ENCODE data around the gene SEC22A.

Gene SEC22A

DNA sequence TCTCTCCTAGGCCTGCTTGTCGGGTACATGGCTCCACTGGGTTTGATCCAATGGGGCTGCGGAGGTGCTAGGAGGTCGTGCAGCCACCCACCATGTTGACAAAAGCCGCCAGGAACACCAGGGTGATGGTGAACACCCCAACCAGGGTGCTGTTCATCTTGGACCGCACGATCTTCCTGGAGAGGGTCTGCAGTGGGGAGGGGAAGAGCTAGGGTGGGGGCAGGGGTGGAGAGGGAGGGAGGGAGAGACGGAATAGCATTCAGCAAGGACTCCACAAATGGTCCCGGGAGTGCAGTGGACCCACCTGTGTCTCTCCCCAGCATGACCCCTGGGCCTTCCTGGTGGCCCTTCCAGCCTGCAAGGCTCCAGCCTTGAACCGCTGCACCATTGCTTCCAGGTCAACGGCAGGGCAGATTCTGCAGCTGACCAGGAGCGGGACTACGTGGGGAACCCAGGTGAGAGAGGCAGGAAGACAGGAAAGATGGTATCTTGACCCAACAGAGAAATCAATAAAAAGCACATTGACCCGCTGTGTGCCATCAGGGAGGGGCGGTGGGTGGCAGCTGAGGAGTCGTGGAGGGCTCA lies 102.3 kb downstream of the SEC22A start:
- DNase-seq (ENCODE audit: low spot score): no peak
- Mint-ChIP-seq H3K27ac (no peak overlapping the region), H3K9me3 (no peaks in the 10 kb centered on the region), H3K27me3 (ENCODE audit: low read depth) (peaks cover 3% of the 10 kb centered on the region), H3K4me1 (ENCODE audit: low read depth) (no peaks in the 10 kb centered on the region), H3K4me3 (no peak overlapping the region), H3K36me3 (ENCODE audit: low read depth) (no peaks in the 10 kb centered on the region)

DNA sequence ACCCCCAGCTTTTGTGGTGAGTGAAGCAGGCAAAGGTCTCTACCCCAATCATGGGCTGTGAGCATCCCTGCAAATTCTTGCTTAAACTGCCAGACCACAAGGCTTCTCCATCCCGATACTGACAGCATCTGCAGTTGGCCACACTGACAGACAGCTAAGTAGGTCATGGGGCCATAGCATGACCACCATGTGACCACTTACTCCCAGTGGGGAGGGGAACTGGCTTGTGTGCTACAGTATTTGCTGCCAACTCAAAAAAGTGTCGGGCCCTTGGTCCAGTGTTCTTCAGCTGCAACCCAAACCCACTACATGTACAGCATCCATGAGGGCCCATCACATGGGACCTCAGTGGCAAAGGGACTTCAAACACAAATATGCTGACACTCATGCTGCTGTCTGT lies 103.4 kb downstream of the SEC22A start:
- H3K36me3 Mint-ChIP-seq (ENCODE audit: low read depth): no peaks in the 10 kb centered on the region
- no peak overlapping the region for H3K4me3 Mint-ChIP-seq
- no peak for DNase-seq (ENCODE audit: low spot score)
- no peaks in the 10 kb centered on the region for H3K4me1 Mint-ChIP-seq (ENCODE audit: low read depth)
- H3K9me3 Mint-ChIP-seq: no peaks in the 10 kb centered on the region
- H3K27ac Mint-ChIP-seq: no peak overlapping the region
- peaks cover 3% of the 10 kb centered on the region for H3K27me3 Mint-ChIP-seq (ENCODE audit: low read depth)

GRCh38 chr3:123307064-123307463 lies 105.3 kb downstream of the SEC22A start:
- DNase-seq (ENCODE audit: low spot score): no peak
- Mint-ChIP-seq H3K9me3 (no peaks in the 10 kb centered on the region), H3K27ac (no peak overlapping the region), H3K4me1 (ENCODE audit: low read depth) (no peaks in the 10 kb centered on the region), H3K4me3 (no peak overlapping the region), H3K27me3 (ENCODE audit: low read depth) (peaks cover 3% of the 10 kb centered on the region), H3K36me3 (ENCODE audit: low read depth) (no peaks in the 10 kb centered on the region)

DNA sequence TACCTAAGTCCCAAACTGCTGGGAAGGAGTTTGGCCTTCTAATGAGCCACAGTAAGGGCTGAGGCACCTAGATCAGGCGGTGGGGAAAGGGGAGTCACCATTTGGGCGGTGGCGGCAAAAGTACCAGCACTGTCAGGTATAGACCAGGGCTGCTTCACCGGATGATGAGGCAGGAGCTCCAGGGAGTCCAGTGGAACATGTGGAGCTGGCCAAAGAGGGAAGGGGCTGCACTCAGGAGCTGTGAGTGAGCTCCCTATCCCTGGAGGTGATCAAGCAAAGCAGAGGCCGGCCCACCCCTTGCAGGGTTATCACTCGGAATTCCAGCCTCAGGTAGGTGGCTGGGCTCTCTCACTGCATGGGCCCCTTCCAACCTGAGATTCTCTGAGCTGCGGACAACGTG lies 108.4 kb downstream of the SEC22A start:
- Mint-ChIP-seq H3K27ac (no peak overlapping the region), H3K27me3 (ENCODE audit: low read depth) (peaks cover 10% of the 10 kb centered on the region), H3K4me1 (ENCODE audit: low read depth) (no peaks in the 10 kb centered on the region), H3K9me3 (no peaks in the 10 kb centered on the region), H3K4me3 (no peak overlapping the region), H3K36me3 (ENCODE audit: low read depth) (no peaks in the 10 kb centered on the region)
- no peak for DNase-seq (ENCODE audit: low spot score)

DNA sequence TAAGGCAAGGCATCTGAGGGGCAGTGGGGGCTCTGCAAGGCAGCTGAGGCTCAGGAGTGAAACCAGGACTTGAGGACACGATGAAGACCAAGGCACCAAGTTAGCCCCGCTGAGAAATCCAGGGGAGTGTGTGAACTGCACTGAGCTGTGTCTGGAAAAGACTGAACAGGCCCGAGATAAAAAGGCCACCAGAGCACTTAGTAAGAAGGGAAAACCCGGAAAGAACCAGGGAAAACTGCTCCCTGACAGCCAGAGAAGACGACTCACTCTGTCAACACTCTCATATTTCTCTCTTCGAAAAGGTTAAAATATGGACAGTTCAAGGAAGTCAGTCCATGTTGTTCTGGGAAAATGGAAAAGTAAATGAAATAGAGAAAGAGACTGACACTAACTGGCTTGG lies 109.0 kb downstream of the SEC22A start:
- H3K4me3 Mint-ChIP-seq: no peak overlapping the region
- no peaks in the 10 kb centered on the region for H3K9me3 Mint-ChIP-seq
- H3K27me3 Mint-ChIP-seq (ENCODE audit: low read depth): peaks cover 10% of the 10 kb centered on the region
- H3K36me3 Mint-ChIP-seq (ENCODE audit: low read depth): no peaks in the 10 kb centered on the region
- H3K27ac Mint-ChIP-seq: no peak overlapping the region
- H3K4me1 Mint-ChIP-seq (ENCODE audit: low read depth): no peaks in the 10 kb centered on the region
- no peak for DNase-seq (ENCODE audit: low spot score)

DNA sequence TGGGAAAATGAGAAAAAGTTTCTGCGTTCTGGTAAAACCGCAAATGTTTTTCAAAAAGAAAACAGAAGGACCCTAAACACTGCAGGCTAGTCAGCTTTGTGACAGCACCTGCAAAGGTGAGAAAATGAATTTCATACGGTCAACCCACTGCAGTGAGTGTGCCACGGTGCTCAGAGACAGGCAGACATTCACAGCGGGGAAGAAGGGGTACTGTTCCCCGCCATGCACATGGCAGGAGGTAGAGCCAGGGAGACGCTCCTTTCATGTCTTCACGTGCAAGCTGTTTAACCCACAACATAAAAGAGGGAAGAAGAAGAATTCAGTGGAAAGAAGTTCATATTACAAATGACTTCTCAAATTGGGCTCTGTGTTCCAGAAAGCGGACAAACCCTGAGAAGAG lies 109.5 kb downstream of the SEC22A start:
- Mint-ChIP-seq H3K27ac (no peak overlapping the region), H3K36me3 (ENCODE audit: low read depth) (no peaks in the 10 kb centered on the region), H3K27me3 (ENCODE audit: low read depth) (peaks cover 10% of the 10 kb centered on the region), H3K4me3 (no peak overlapping the region), H3K9me3 (no peaks in the 10 kb centered on the region), H3K4me1 (ENCODE audit: low read depth) (no peaks in the 10 kb centered on the region)
- DNase-seq (ENCODE audit: low spot score): no peak

GRCh38 chr3:123312331-123313265 lies 110.9 kb downstream of the SEC22A start:
- Mint-ChIP-seq H3K27ac (no peak overlapping the region), H3K9me3 (no peaks in the 10 kb centered on the region), H3K4me1 (ENCODE audit: low read depth) (no peaks in the 10 kb centered on the region), H3K36me3 (ENCODE audit: low read depth) (no peaks in the 10 kb centered on the region), H3K4me3 (no peak overlapping the region), H3K27me3 (ENCODE audit: low read depth) (peaks cover 9% of the 10 kb centered on the region)
- DNase-seq (ENCODE audit: low spot score): no peak

DNA sequence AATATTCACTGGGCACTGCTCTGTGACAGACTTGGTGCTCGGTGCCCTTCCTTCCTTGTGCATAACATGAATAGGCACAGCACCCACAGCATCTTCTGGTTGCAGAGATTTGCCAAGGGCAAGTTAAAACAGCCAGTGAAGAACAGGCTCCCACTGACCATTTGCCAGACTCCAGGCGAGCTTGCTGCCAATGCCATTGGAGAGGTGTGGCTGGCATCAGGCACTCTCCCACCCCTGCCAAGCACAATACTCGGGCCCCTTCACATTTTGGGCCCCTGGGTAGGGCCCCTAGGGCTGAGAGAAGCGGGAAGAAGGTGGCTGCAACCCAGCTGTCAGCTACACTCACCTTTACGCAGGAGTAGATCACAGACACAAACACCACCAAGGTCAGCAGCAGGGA lies 112.1 kb downstream of the SEC22A start:
- no peak for DNase-seq (ENCODE audit: low spot score)
- no peaks in the 10 kb centered on the region for H3K4me1 Mint-ChIP-seq (ENCODE audit: low read depth)
- H3K27ac Mint-ChIP-seq: no peak overlapping the region
- no peaks in the 10 kb centered on the region for H3K9me3 Mint-ChIP-seq
- H3K4me3 Mint-ChIP-seq: no peak overlapping the region
- H3K36me3 Mint-ChIP-seq (ENCODE audit: low read depth): no peaks in the 10 kb centered on the region
- H3K27me3 Mint-ChIP-seq (ENCODE audit: low read depth): peaks cover 9% of the 10 kb centered on the region

- no peak overlapping the region for H3K27ac Mint-ChIP-seq
- no peak overlapping the region for H3K4me3 Mint-ChIP-seq
- H3K36me3 Mint-ChIP-seq (ENCODE audit: low read depth): no peaks in the 10 kb centered on the region
- peaks cover 9% of the 10 kb centered on the region for H3K27me3 Mint-ChIP-seq (ENCODE audit: low read depth)
- DNase-seq (ENCODE audit: low spot score): no peak
- H3K4me1 Mint-ChIP-seq (ENCODE audit: low read depth): no peaks in the 10 kb centered on the region
- no peaks in the 10 kb centered on the region for H3K9me3 Mint-ChIP-seq
These were observed 112.9 kb downstream of the SEC22A start for GRCh38 chr3:123314359-123315270.

DNA sequence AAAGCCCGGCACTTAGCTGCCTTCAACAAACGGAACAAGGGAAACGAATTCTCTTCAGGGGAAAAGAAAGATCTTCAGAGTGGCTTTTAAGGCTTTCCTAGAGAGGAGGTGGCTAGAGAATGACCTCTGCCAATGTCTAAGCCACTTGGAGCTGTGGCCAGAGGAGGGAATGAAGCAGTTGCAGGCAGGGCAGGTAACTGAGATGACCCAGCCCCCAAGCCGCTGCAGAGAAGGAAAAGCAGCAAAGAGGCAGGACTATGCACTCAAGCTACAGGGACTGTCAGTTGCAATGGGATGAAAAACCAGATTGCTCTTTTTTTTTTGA lies 113.5 kb downstream of the SEC22A start:
- no peak overlapping the region for H3K27ac Mint-ChIP-seq
- no peaks in the 10 kb centered on the region for H3K36me3 Mint-ChIP-seq (ENCODE audit: low read depth)
- no peak for DNase-seq (ENCODE audit: low spot score)
- H3K27me3 Mint-ChIP-seq (ENCODE audit: low read depth): peaks cover 9% of the 10 kb centered on the region
- H3K9me3 Mint-ChIP-seq: no peaks in the 10 kb centered on the region
- no peak overlapping the region for H3K4me3 Mint-ChIP-seq
- no peaks in the 10 kb centered on the region for H3K4me1 Mint-ChIP-seq (ENCODE audit: low read depth)

GRCh38 chr3:123317716-123318115 lies 116.0 kb downstream of the SEC22A start:
- no peak for DNase-seq (ENCODE audit: low spot score)
- Mint-ChIP-seq H3K36me3 (ENCODE audit: low read depth) (no peaks in the 10 kb centered on the region), H3K4me3 (no peak overlapping the region), H3K27me3 (ENCODE audit: low read depth) (peaks cover 6% of the 10 kb centered on the region), H3K4me1 (ENCODE audit: low read depth) (no peaks in the 10 kb centered on the region), H3K27ac (no peak overlapping the region), H3K9me3 (no peaks in the 10 kb centered on the region)

GRCh38 chr3:123318374-123318773 lies 116.6 kb downstream of the SEC22A start:
- Mint-ChIP-seq H3K9me3 (no peaks in the 10 kb centered on the region), H3K4me3 (no peak overlapping the region), H3K27ac (no peak overlapping the region), H3K36me3 (ENCODE audit: low read depth) (no peaks in the 10 kb centered on the region), H3K4me1 (ENCODE audit: low read depth) (no peaks in the 10 kb centered on the region), H3K27me3 (ENCODE audit: low read depth) (peaks cover 6% of the 10 kb centered on the region)
- no peak for DNase-seq (ENCODE audit: low spot score)

- H3K27ac Mint-ChIP-seq: no peak overlapping the region
- H3K4me1 Mint-ChIP-seq (ENCODE audit: low read depth): no peaks in the 10 kb centered on the region
- H3K4me3 Mint-ChIP-seq: no peak overlapping the region
- no peaks in the 10 kb centered on the region for H3K9me3 Mint-ChIP-seq
- H3K27me3 Mint-ChIP-seq (ENCODE audit: low read depth): peaks cover 5% of the 10 kb centered on the region
- no peak for DNase-seq (ENCODE audit: low spot score)
- no peaks in the 10 kb centered on the region for H3K36me3 Mint-ChIP-seq (ENCODE audit: low read depth)
These were observed 118.0 kb downstream of the SEC22A start for GRCh38 chr3:123319760-123320159.

- H3K4me3 Mint-ChIP-seq: no peak overlapping the region
- DNase-seq (ENCODE audit: low spot score): no peak
- H3K27me3 Mint-ChIP-seq (ENCODE audit: low read depth): peaks cover 2% of the 10 kb centered on the region
- H3K9me3 Mint-ChIP-seq: no peaks in the 10 kb centered on the region
- no peak overlapping the region for H3K27ac Mint-ChIP-seq
- no peaks in the 10 kb centered on the region for H3K4me1 Mint-ChIP-seq (ENCODE audit: low read depth)
- no peaks in the 10 kb centered on the region for H3K36me3 Mint-ChIP-seq (ENCODE audit: low read depth)
These were observed 118.5 kb downstream of the SEC22A start for GRCh38 chr3:123320221-123320620.
